H1 (cell line): Measurements from ENCODE around the gene HDAC8. TPM values are rescaled to one million over a fixed set of nuclear protein-coding genes. Genes with fewer than 3 reads are reported as not detected.

Experiments
- BACH1 ChIP-seq: IDR thresholded peaks from 2 replicates; pipeline ENCODE4 v1.6.1; 2012; ENCODE audit warnings: low read length, improper control_type of control experiment
- CBX5 ChIP-seq: fragments of 300-800, 300-1000 bp; sonication (generic); IDR thresholded peaks from 2 replicates; pipeline ENCODE4 v1.7.1; 2016; ENCODE audit warnings: antibody characterized with exemption, low read length, low read depth
- CBX8 ChIP-seq: fragments of 300-800, 300-1000 bp; sonication (generic); IDR thresholded peaks from 2 replicates; pipeline ENCODE4 v1.7.1; 2016; ENCODE audit warnings: low read depth, low read length, borderline replicate concordance
- MAFK ChIP-seq: IDR thresholded peaks from 2 replicates; pipeline ENCODE4 v1.6.1; 2012; ENCODE audit warnings: low read depth, mild to moderate bottlenecking, improper control_type of control experiment, low read length
- RBBP5 ChIP-seq: IDR thresholded peaks from 2 replicates; pipeline ENCODE4 v1.7.1; 2012; ENCODE audit warnings: low read depth, mild to moderate bottlenecking, inconsistent platforms, low read length, moderate library complexity, borderline replicate concordance
- RNF2 ChIP-seq: fragments of 200-900, 300-1000 bp; sonication (generic); IDR thresholded peaks from 2 replicates; pipeline ENCODE4 v1.7.1; 2016; ENCODE audit warnings: borderline replicate concordance, low read depth, mild to moderate bottlenecking, antibody characterized with exemption, low read length; ENCODE audit not compliant: poor library complexity, severe bottlenecking; ENCODE audit errors: missing control alignments
- SIRT6 ChIP-seq: IDR thresholded peaks from one replicate; pipeline ENCODE4 v1.7.1; 2012; ENCODE audit warnings: low read length, inconsistent platforms
- TAF7 ChIP-seq: optimal IDR thresholded peaks from 2 replicates; pipeline ENCODE3; 2011; ENCODE audit warnings: low read depth, mild to moderate bottlenecking, inconsistent platforms, low read length, moderate library complexity, borderline replicate concordance
- polyA plus RNA-seq, 7 experiments: library from polyadenylated mRNA; depleted of rRNA in 3 of 7; stranded (reverse) in 5 of 7; unstranded in 2 of 7; fragments of >200 nt in 5 of 7; fragments of 200-250 nt in 2 of 7; gene quantifications; 1 replicate in 5 of 7; 2 replicates in 1 of 7; 4 replicates in 1 of 7; pipeline versions ENCODE4 v1.2.1 to v1.2.3, GENCODE V29; 2011 to 2013; ENCODE audit warnings: missing spikeins in 2 of 7, mixed read lengths in 2 of 7
- total RNA-seq: library from RNA; stranded (reverse); fragmentation: NEBNext Ultra II Directional; extraction: Animal tissue kit (Norgen Biotek cat#: 25700); gene quantifications from 2 replicates; pipeline ENCODE4 v1.2.1, GENCODE V29; 2021

HDAC8 gene
- total and polyA plus RNA-seq, 2 of the 8 experiments (the other 6 are each of a cell fraction or from before 2014, with no cell fraction given): 9.7 to 20.3 TPM

DNA sequence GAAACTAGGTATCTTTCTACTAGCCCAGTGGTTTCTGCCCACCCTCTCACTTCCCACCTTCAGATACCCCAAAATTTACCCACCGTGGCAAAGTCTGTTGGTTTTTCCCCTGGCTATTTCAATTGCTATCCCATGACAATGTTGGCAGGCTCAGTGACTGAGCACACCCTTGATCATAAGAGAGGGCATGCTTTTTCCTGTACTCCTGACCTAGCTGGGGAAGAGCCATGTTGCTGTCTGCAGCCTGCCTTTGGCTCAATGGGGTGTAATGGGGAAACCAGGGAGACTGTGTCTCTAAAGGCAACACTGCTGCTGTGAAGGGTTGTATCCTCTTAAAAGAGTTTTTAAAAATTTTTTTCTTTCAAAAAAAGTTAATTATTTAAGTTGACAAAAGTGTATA, 176.5 kb downstream of the HDAC8 start (continued):
- TF ChIP-seq CBX5: no peak
- TF ChIP-seq RNF2: no peak
- no peak for TF ChIP-seq SIRT6
- no peak for TF ChIP-seq BACH1
- no peak for TF ChIP-seq MAFK
- no peak for TF ChIP-seq RBBP5
- TF ChIP-seq CBX8: no peak
- TF ChIP-seq TAF7: no peak
